Gastroesophageal sphincter (tissue), 3 donors: ENCODE measurements around the gene FZD4.

ENCODE experiments used
- CTCF ChIP-seq, 4 experiments: fragments of 200-600 bp in 2 of 4; fragments of 450-650 bp in 2 of 4; sonication (generic) in 1 of 4; IDR thresholded peaks; one replicate each; pipeline ENCODE4 v1.5.1; 2017 to 2019; ENCODE audit warnings: antibody characterized with exemption in 4 of 4, mild to moderate bottlenecking in 2 of 4, moderate library complexity in 2 of 4
- EP300 ChIP-seq: sonication (generic); formaldehyde crosslinking; IDR thresholded peaks from one replicate; pipeline ENCODE4 v1.6.1; 2017; ENCODE audit warnings: antibody characterized with exemption, mild to moderate bottlenecking
- POLR2A ChIP-seq, 2 donors: fragments of 450-650 bp; IDR thresholded peaks; one replicate each; pipeline ENCODE4 v1.6.1; 2017; ENCODE audit warnings: antibody characterized with exemption in 2 of 2, mild to moderate bottlenecking in 2 of 2, moderate library complexity in 1 of 2
- POLR2AphosphoS5 ChIP-seq: sonication (generic); formaldehyde crosslinking; IDR thresholded peaks from one replicate; pipeline ENCODE4 v1.6.1; 2017; ENCODE audit warnings: antibody characterized with exemption

- TF ChIP-seq CTCF (IDR thresholded peaks at IDR 0.05) (no peak), POLR2A (IDR thresholded peaks at IDR 0.05) (peak; percentile 93), EP300 (no peak), POLR2AphosphoS5 (peak; percentile 70)
Observed at GRCh38 chr11:86955111-86955360, 159 bp downstream of the FZD4 start.
